Suppressor macrophage treated with lipopolysaccharide for 4 hours (primary cell): ENCODE data around the gene SLC3A2.
"Not testable (repeated sequence)": the region's sequence is repeated elsewhere in the genome, so short reads cannot be mapped to it uniquely, and the experiment has no call there.

Source experiments
- DNase-seq: peaks from one replicate; pipeline ENCODE4 v3.0.0-alpha.2; 2020

SLC3A2 gene

GRCh38 chr11:62933285-62933684 lies 52.6 kb downstream of the SLC3A2 start:
- DNase-seq: no peak

GRCh38 chr11:62933750-62934495 lies 53.2 kb downstream of the SLC3A2 start:
- no peak for DNase-seq

- DNase-seq: no peak
Observed at GRCh38 chr11:62934496-62934785, 53.7 kb downstream of the SLC3A2 start.

GRCh38 chr11:62937528-62937927 lies 56.8 kb downstream of the SLC3A2 start:
- DNase-seq: not testable (repeated sequence)
